IMR-90 (cell line): ENCODE measurements around the gene KATNB1.

Experiments used
- BHLHE40 ChIP-seq: fragments of 150-350 bp; IDR thresholded peaks from 2 replicates; pipeline ENCODE4 v1.6.1; 2016; ENCODE audit warnings: mild to moderate bottlenecking, low read depth, low read length
- CEBPB ChIP-seq: IDR thresholded peaks from 2 replicates; pipeline ENCODE4 v1.6.1; 2012; ENCODE audit warnings: low read depth, low read length, improper control_type of control experiment
- CHD1 ChIP-seq: IDR thresholded peaks from 2 replicates; pipeline ENCODE4 v1.6.1; 2012; ENCODE audit warnings: low read depth, low read length, improper control_type of control experiment
- MAZ ChIP-seq: IDR thresholded peaks from 2 replicates; pipeline ENCODE4 v1.6.1; 2012; ENCODE audit warnings: low read depth, mild to moderate bottlenecking, low read length, improper control_type of control experiment, moderate library complexity, borderline replicate concordance
- POLR2A ChIP-seq: IDR thresholded peaks from 2 replicates; pipeline ENCODE4 v1.6.1; 2012; ENCODE audit warnings: mild to moderate bottlenecking, low read depth, low read length
- RCOR1 ChIP-seq: IDR thresholded peaks from 2 replicates; pipeline ENCODE4 v1.6.1; 2012; ENCODE audit warnings: mild to moderate bottlenecking, low read length, improper control_type of control experiment; ENCODE audit not compliant: insufficient replicate concordance
- RFX5 ChIP-seq: IDR thresholded peaks from 2 replicates; pipeline ENCODE4 v1.8.0; 2012; ENCODE audit warnings: low read depth, mild to moderate bottlenecking, low read length, moderate library complexity
- SMC3 ChIP-seq: fragments of 150-350 bp; IDR thresholded peaks from 2 replicates; pipeline ENCODE4 v1.6.1; 2016; ENCODE audit warnings: low read depth, mild to moderate bottlenecking, antibody characterized with exemption, low read length, moderate library complexity
- TF ChIP-seq, protein P1 (sequence below): conservative IDR thresholded peaks from 2 replicates; pipeline ENCODE4 v1.5.1; 2012; ENCODE audit warnings: mild to moderate bottlenecking, low read depth, low read length, improper control_type of control experiment
- TF ChIP-seq, protein P2 (sequence below): fragments of 150-350 bp; IDR thresholded peaks from 2 replicates; pipeline ENCODE4 v1.6.1; 2016; ENCODE audit warnings: low read depth, mild to moderate bottlenecking, low read length, moderate library complexity, borderline replicate concordance
- TF ChIP-seq, protein P3 (sequence below): fragments of 150-350 bp; IDR thresholded peaks from 2 replicates; pipeline ENCODE4 v1.6.1; 2017; ENCODE audit warnings: mild to moderate bottlenecking, antibody characterized with exemption, low read length, low read depth

DNA sequence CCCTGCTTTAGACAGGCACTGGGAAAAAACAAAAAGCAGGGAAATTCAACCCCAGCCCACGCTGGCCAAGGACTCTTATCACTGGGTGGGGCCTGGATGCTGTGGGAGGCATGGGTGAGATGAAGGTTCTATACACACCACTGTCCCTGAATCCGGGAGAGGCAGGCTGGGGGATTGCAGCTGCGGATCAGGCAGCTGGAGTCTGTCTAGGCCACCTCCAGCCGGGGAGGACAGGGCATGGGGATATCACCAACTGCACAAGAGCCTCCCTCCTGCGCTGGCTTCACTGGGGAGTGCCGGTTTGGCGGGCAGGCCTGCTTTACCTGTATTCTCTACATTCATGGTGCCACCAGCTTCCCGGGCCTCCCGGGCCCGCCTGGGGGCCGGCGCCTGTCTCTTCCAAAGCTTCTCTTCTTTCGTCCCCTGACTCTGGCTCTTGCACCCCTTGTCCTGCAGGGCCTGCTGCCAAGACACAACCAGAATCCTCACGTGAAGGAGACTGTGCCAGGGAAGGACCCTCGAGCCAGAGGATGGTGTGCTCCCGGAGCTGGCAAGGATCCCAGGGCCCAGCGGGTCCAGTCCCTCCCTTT is 52.8 kb downstream of the KATNB1 start:
- TF ChIP-seq, protein P1, sequence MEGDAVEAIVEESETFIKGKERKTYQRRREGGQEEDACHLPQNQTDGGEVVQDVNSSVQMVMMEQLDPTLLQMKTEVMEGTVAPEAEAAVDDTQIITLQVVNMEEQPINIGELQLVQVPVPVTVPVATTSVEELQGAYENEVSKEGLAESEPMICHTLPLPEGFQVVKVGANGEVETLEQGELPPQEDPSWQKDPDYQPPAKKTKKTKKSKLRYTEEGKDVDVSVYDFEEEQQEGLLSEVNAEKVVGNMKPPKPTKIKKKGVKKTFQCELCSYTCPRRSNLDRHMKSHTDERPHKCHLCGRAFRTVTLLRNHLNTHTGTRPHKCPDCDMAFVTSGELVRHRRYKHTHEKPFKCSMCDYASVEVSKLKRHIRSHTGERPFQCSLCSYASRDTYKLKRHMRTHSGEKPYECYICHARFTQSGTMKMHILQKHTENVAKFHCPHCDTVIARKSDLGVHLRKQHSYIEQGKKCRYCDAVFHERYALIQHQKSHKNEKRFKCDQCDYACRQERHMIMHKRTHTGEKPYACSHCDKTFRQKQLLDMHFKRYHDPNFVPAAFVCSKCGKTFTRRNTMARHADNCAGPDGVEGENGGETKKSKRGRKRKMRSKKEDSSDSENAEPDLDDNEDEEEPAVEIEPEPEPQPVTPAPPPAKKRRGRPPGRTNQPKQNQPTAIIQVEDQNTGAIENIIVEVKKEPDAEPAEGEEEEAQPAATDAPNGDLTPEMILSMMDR: no peak
- TF ChIP-seq POLR2A: no peak
- TF ChIP-seq BHLHE40: no peak
- TF ChIP-seq RFX5: no peak
- TF ChIP-seq, protein P2, sequence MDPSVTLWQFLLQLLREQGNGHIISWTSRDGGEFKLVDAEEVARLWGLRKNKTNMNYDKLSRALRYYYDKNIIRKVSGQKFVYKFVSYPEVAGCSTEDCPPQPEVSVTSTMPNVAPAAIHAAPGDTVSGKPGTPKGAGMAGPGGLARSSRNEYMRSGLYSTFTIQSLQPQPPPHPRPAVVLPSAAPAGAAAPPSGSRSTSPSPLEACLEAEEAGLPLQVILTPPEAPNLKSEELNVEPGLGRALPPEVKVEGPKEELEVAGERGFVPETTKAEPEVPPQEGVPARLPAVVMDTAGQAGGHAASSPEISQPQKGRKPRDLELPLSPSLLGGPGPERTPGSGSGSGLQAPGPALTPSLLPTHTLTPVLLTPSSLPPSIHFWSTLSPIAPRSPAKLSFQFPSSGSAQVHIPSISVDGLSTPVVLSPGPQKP: no peak
- TF ChIP-seq, protein P3, sequence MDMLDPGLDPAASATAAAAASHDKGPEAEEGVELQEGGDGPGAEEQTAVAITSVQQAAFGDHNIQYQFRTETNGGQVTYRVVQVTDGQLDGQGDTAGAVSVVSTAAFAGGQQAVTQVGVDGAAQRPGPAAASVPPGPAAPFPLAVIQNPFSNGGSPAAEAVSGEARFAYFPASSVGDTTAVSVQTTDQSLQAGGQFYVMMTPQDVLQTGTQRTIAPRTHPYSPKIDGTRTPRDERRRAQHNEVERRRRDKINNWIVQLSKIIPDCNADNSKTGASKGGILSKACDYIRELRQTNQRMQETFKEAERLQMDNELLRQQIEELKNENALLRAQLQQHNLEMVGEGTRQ: no peak
- TF ChIP-seq SMC3: no peak
- no peak for TF ChIP-seq MAZ
- no peak for TF ChIP-seq RCOR1
- TF ChIP-seq CEBPB: no peak
- TF ChIP-seq CHD1: no peak
